SK-N-SH (cell line): ENCODE data around the gene ME3. TPM values are rescaled to one million over a fixed set of nuclear protein-coding genes. Genes with fewer than 3 reads are reported as not detected.

ENCODE experiments used
- CTCF ChIA-PET: fragments of 300-600, 350-600 bp; formaldehyde crosslinking; extraction: SDS; loops from one replicate; lab custom pipeline; 2021; lab: Yijun Ruan, JAX
- POLR2A ChIA-PET: fragments of 350-600 bp; sonication (Branson Sonifier 250); formaldehyde crosslinking; extraction: SDS; loops from one replicate; lab custom pipeline; 2020; ENCODE audit warnings: antibody characterized with exemption, inconsistent platforms; lab: Yijun Ruan, JAX
- DNase-seq: peaks from one replicate; pipeline ENCODE4 v3.0.0; 2012
- H2AFZ ChIP-seq: fragments of 200-600 bp; sonication (generic); 2 replicates; pipeline ENCODE4 v1.8.1; 2016; ENCODE audit warnings: antibody characterized with exemption, mild to moderate bottlenecking, low read depth
- H3F3A ChIP-seq: fragments of 200-600 bp; sonication (generic); replicated peaks from 2 replicates; pipeline ENCODE3; 2016; ENCODE audit warnings: antibody characterized with exemption, mild to moderate bottlenecking; ENCODE audit not compliant: insufficient read depth
- H3K27ac ChIP-seq, 2 experiments: fragments of 200-500 bp in 1 of 2; fragments of 200-600 bp in 1 of 2; sonication (Bioruptor generic) in 1 of 2; sonication (generic), shearing (Covaris generic) in 1 of 2; 2 replicates each; pipeline versions ENCODE4 v1.5.1 to v1.6.1; 2014 to 2016; ENCODE audit warnings: low read depth in 2 of 2, inconsistent platforms in 1 of 2, low read length in 1 of 2, mild to moderate bottlenecking in 1 of 2, mixed read lengths in 1 of 2
- H3K27me3 ChIP-seq: fragments of 200-600 bp; sonication (generic), shearing (Covaris generic); 2 replicates; pipeline ENCODE4 v1.6.1; 2016; ENCODE audit warnings: mixed run types; ENCODE audit not compliant: insufficient read depth
- H3K36me3 ChIP-seq, 2 experiments: fragments of 200-500 bp in 1 of 2; fragments of 200-600 bp in 1 of 2; sonication (Bioruptor generic) in 1 of 2; sonication (generic) in 1 of 2; replicated peaks in 1 of 2; 2 replicates each; pipeline versions ENCODE3 to v1.5.1; 2014 to 2016; ENCODE audit warnings: low read length in 1 of 2, mild to moderate bottlenecking in 1 of 2; ENCODE audit not compliant: insufficient read depth in 2 of 2, control insufficient read depth in 1 of 2
- H3K4me1 ChIP-seq, 2 experiments: fragments of 200-500 bp in 1 of 2; fragments of 200-600 bp in 1 of 2; sonication (Bioruptor generic) in 1 of 2; sonication (generic), shearing (Covaris generic) in 1 of 2; 2 replicates each; pipeline versions ENCODE4 v1.5.1 to v1.6.1; 2014 to 2016; ENCODE audit warnings: low read depth in 1 of 2, low read length in 1 of 2, mixed run types in 1 of 2; ENCODE audit not compliant: insufficient read depth in 2 of 2, control insufficient read depth in 1 of 2
- H3K4me2 ChIP-seq: fragments of 200-600 bp; sonication (generic), shearing (Covaris generic); 2 replicates; pipeline ENCODE4 v1.6.1; 2017; ENCODE audit warnings: mixed run types
- H3K4me3 ChIP-seq, 2 experiments: fragments of 200-500 bp in 1 of 2; fragments of 200-600 bp in 1 of 2; sonication (Bioruptor generic) in 1 of 2; sonication (generic), shearing (Covaris generic) in 1 of 2; 2 replicates each; pipeline versions ENCODE4 v1.5.1 to v1.8.1; 2014 to 2016; ENCODE audit warnings: low read depth in 2 of 2, inconsistent platforms in 1 of 2, low read length in 1 of 2, mild to moderate bottlenecking in 1 of 2, mixed read lengths in 1 of 2, moderate library complexity in 1 of 2
- H3K79me2 ChIP-seq: fragments of 200-600 bp; sonication (generic); 2 replicates; pipeline ENCODE4 v1.8.1; 2017; ENCODE audit warnings: mild to moderate bottlenecking; ENCODE audit not compliant: insufficient read depth
- H3K9ac ChIP-seq: fragments of 200-600 bp; sonication (generic); 2 replicates; pipeline ENCODE4 v1.6.1; 2017; ENCODE audit warnings: mixed run types
- H3K9me2 ChIP-seq: fragments of 200-600 bp; sonication (generic); 2 replicates; pipeline ENCODE4 v1.6.1; 2017; ENCODE audit warnings: mixed run types
- H3K9me3 ChIP-seq: fragments of 200-600 bp; sonication (generic); 2 replicates; pipeline ENCODE4 v1.6.1; 2017; ENCODE audit warnings: mixed run types, mild to moderate bottlenecking, moderate library complexity
- H4K20me1 ChIP-seq: fragments of 200-600 bp; sonication (generic); 2 replicates; pipeline ENCODE4 v1.6.1; 2017; ENCODE audit warnings: mild to moderate bottlenecking, mixed run types; ENCODE audit not compliant: insufficient read depth
- ELF1 ChIP-seq: IDR thresholded peaks from 2 replicates; pipeline ENCODE4 v1.4.0; 2012
- EP300 ChIP-seq, 2 experiments: IDR thresholded peaks; 2 replicates each; pipeline versions ENCODE4 v1.4.0 to v1.6.1; 2012; ENCODE audit warnings: borderline replicate concordance in 1 of 2, low read depth in 1 of 2, low read length in 1 of 2
- FOXJ3 ChIP-seq: sonication (generic); formaldehyde crosslinking; IDR thresholded peaks from 2 replicates; pipeline ENCODE4 v1.5.1; 2020; ENCODE audit warnings: mild to moderate bottlenecking, missing genetic modification reagents
- FOXM1 ChIP-seq: IDR thresholded peaks from 2 replicates; pipeline ENCODE4 v1.4.0; 2012; ENCODE audit warnings: low read depth, mild to moderate bottlenecking
- GATA2 ChIP-seq: sonication (generic); formaldehyde crosslinking; IDR thresholded peaks from 2 replicates; pipeline ENCODE4 v1.5.0; 2020; ENCODE audit warnings: mild to moderate bottlenecking, missing genetic modification reagents
- JUND ChIP-seq: IDR thresholded peaks from 2 replicates; pipeline ENCODE4 v1.4.0; 2012
- MXI1 ChIP-seq: IDR thresholded peaks from 2 replicates; pipeline ENCODE4 v1.6.1; 2012; ENCODE audit warnings: mild to moderate bottlenecking, low read depth, low read length, improper control_type of control experiment
- NFIC ChIP-seq: IDR thresholded peaks from 2 replicates; pipeline ENCODE4 v1.4.0; 2012; ENCODE audit warnings: borderline replicate concordance
- RCOR1 ChIP-seq: fragments of 150-350 bp; IDR thresholded peaks from 2 replicates; pipeline ENCODE4 v1.6.1; 2017; ENCODE audit warnings: antibody characterized with exemption, low read length
- TAF1 ChIP-seq: IDR thresholded peaks from 2 replicates; pipeline ENCODE4 v1.6.1; 2012; ENCODE audit warnings: low read depth, mild to moderate bottlenecking, low read length, moderate library complexity, borderline replicate concordance
- TCF12 ChIP-seq: IDR thresholded peaks from 2 replicates; pipeline ENCODE4 v1.4.0; 2012
- TEAD4 ChIP-seq: IDR thresholded peaks from 2 replicates; pipeline ENCODE4 v1.4.0; 2012; ENCODE audit warnings: mild to moderate bottlenecking, borderline replicate concordance; ENCODE audit not compliant: insufficient read depth
- USF1 ChIP-seq: IDR thresholded peaks from 2 replicates; pipeline ENCODE4 v1.4.0; 2012; ENCODE audit warnings: low read depth, borderline replicate concordance
- ZBTB33 ChIP-seq: IDR thresholded peaks from 2 replicates; pipeline ENCODE4 v1.4.0; 2012; ENCODE audit warnings: low read depth, borderline replicate concordance
- WGBS: methylation state at CpG from one replicate; pipeline ENCODE4 v1.1.6; 2017; ENCODE audit warnings: low lambda C conversion rate; 5-methylcytosine and 5-hydroxymethylcytosine counted together
- polyA plus RNA-seq, 3 experiments: library from polyadenylated mRNA; depleted of rRNA; stranded (reverse); fragments of >200 nt; gene quantifications; 2 replicates each; pipeline ENCODE4 v1.2.3, GENCODE V29; 2012
- TF ChIP-seq, protein P1 (sequence below): fragments of 150-350 bp; IDR thresholded peaks from 2 replicates; pipeline ENCODE4 v1.6.1; 2016; ENCODE audit warnings: mild to moderate bottlenecking, low read depth, low read length
- TF ChIP-seq, protein P2 (sequence below): IDR thresholded peaks from 2 replicates; pipeline ENCODE4 v1.6.1; 2012; ENCODE audit warnings: mild to moderate bottlenecking, low read depth, low read length, moderate library complexity

The ME3 gene
- polyA plus RNA-seq, 1 of the 3 experiments (the other 2 are of a cell fraction), result 22.0 TPM

DNA sequence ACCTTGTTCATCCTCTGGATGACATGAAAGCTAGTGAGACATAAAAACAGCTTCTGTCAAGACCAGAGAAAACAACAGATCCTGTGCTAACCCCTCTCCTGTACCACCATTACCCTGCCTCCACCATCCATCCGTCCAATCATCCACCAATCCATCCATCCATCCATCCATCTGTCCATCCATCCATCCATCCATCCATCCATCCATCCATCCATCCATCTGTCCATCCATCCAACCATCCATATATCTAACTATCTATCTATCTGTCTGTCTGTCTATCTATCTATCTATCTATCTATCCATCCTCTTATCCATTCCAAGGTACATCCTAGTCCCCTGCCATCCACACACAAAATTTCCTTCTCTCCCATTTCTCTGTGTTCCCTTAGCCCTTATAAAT is 46.6 kb upstream of the ME3 start:
- no peak for TF ChIP-seq NFIC
- no peak for TF ChIP-seq TEAD4
- TF ChIP-seq RCOR1, result no peak
- no peak for TF ChIP-seq TAF1
- TF ChIP-seq, protein P1, sequence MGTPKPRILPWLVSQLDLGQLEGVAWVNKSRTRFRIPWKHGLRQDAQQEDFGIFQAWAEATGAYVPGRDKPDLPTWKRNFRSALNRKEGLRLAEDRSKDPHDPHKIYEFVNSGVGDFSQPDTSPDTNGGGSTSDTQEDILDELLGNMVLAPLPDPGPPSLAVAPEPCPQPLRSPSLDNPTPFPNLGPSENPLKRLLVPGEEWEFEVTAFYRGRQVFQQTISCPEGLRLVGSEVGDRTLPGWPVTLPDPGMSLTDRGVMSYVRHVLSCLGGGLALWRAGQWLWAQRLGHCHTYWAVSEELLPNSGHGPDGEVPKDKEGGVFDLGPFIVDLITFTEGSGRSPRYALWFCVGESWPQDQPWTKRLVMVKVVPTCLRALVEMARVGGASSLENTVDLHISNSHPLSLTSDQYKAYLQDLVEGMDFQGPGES, result no peak
- no peak for TF ChIP-seq USF1
- TF ChIP-seq FOXM1, result no peak
- no peak for TF ChIP-seq ELF1
- TF ChIP-seq FOXJ3 (CRISPR knock-in tag), result no peak
- TF ChIP-seq, protein P2, sequence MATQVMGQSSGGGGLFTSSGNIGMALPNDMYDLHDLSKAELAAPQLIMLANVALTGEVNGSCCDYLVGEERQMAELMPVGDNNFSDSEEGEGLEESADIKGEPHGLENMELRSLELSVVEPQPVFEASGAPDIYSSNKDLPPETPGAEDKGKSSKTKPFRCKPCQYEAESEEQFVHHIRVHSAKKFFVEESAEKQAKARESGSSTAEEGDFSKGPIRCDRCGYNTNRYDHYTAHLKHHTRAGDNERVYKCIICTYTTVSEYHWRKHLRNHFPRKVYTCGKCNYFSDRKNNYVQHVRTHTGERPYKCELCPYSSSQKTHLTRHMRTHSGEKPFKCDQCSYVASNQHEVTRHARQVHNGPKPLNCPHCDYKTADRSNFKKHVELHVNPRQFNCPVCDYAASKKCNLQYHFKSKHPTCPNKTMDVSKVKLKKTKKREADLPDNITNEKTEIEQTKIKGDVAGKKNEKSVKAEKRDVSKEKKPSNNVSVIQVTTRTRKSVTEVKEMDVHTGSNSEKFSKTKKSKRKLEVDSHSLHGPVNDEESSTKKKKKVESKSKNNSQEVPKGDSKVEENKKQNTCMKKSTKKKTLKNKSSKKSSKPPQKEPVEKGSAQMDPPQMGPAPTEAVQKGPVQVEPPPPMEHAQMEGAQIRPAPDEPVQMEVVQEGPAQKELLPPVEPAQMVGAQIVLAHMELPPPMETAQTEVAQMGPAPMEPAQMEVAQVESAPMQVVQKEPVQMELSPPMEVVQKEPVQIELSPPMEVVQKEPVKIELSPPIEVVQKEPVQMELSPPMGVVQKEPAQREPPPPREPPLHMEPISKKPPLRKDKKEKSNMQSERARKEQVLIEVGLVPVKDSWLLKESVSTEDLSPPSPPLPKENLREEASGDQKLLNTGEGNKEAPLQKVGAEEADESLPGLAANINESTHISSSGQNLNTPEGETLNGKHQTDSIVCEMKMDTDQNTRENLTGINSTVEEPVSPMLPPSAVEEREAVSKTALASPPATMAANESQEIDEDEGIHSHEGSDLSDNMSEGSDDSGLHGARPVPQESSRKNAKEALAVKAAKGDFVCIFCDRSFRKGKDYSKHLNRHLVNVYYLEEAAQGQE, result no peak
- no peak for TF ChIP-seq ZBTB33
- TF ChIP-seq GATA2 (CRISPR knock-in tag), result no peak
- TF ChIP-seq TCF12, result no peak
- no peak for TF ChIP-seq EP300 (IDR thresholded peaks at IDR 0.05; ENCODE audit: borderline replicate concordance in 1 of 2, low read depth in 1 of 2, low read length in 1 of 2)
- TF ChIP-seq MXI1, result no peak
- TF ChIP-seq JUND, result no peak
- TF ChIP-seq, all 33 proteins: peak for 0
- Histone ChIP-seq H3K27ac (peak overlapping the region; percentile 87 to 94; a peak in 3 of 4 replicates), H3K4me3 (no peak overlapping the region), H3K36me3 (peaks cover 0 to 27% of the 10 kb centered on the region in 2 experiments), H3K27me3 (no peaks in the 10 kb centered on the region), H3K4me1 (peaks cover 0 to 18% of the 10 kb centered on the region in 2 experiments; a peak in 2 of 4 replicates), H3K9ac (peak overlapping the region; percentile 29; the same call in 1 of the 2 replicates), H3K9me2 (no peaks in the 10 kb centered on the region), H3K79me2 (0 out of 2 replicates have a peak, but pooled peaks cover 8% of the 10 kb centered on the region), H4K20me1 (no peaks in the 10 kb centered on the region), H2AFZ (no peak overlapping the region), H3K9me3 (peaks cover 11% of the 10 kb centered on the region), H3K4me2 (no peak overlapping the region), H3F3A (peaks cover 36% of the 10 kb centered on the region)
- 87% methylated on average over 1 of the region's 1 CpG for WGBS
- POLR2A ChIA-PET, result no interaction called here
- CTCF ChIA-PET, result no interaction called here
- DNase-seq, result no peak
